Parathyroid adenoma (tissue), 2 donors: ENCODE results near the gene AP2A1.

Source experiments
- H2AFZ ChIP-seq: fragments of 300-600 bp; sonication (generic); one replicate; pipeline ENCODE4 v1.7.0; 2017; ENCODE audit warnings: antibody characterized with exemption, mild to moderate bottlenecking
- H3K27ac ChIP-seq: fragments of 300-600 bp; sonication (generic); one replicate; pipeline ENCODE4 v1.7.0; 2017
- H3K27me3 ChIP-seq: fragments of 300-600 bp; sonication (generic); one replicate; pipeline ENCODE4 v1.7.0; 2017; ENCODE audit warnings: low read length; ENCODE audit not compliant: control insufficient read depth, insufficient read depth
- H3K36me3 ChIP-seq: fragments of 300-600 bp; sonication (generic); one replicate; pipeline ENCODE4 v1.7.0; 2017; ENCODE audit warnings: low read length; ENCODE audit not compliant: control insufficient read depth, insufficient read depth
- H3K4me1 ChIP-seq: fragments of 300-600 bp; sonication (generic); one replicate; pipeline ENCODE4 v1.7.0; 2017; ENCODE audit warnings: control low read depth
- H3K4me2 ChIP-seq: fragments of 300-600 bp; sonication (generic); one replicate; pipeline ENCODE4 v1.7.0; 2017; ENCODE audit warnings: low read length
- H3K4me3 ChIP-seq: fragments of 300-600 bp; sonication (generic); one replicate; pipeline ENCODE4 v1.7.0; 2017; ENCODE audit warnings: low read depth, low read length
- H3K79me2 ChIP-seq: fragments of 300-600 bp; sonication (generic); one replicate; pipeline ENCODE4 v1.7.0; 2017; ENCODE audit warnings: control low read depth
- H3K9ac ChIP-seq: fragments of 300-600 bp; sonication (generic); one replicate; pipeline ENCODE4 v1.7.0; 2017; ENCODE audit warnings: mild to moderate bottlenecking
- H3K9me3 ChIP-seq: fragments of 300-600 bp; sonication (generic); one replicate; pipeline ENCODE4 v1.7.0; 2017; ENCODE audit warnings: low read length; ENCODE audit not compliant: control insufficient read depth
- CTCF ChIP-seq: fragments of 300-600 bp; sonication (generic); IDR thresholded peaks from one replicate; pipeline ENCODE4 v1.7.0; 2017; ENCODE audit warnings: antibody characterized with exemption, mild to moderate bottlenecking
- donor health status: primary hyperparathyroidism.

The AP2A1 gene

GRCh38 chr19:49855277-49855675 lies 88.5 kb downstream of the AP2A1 start:
- peaks cover 10% of the 10 kb centered on the region for H3K79me2 ChIP-seq
- no peak overlapping the region for H3K4me2 ChIP-seq
- H3K9ac ChIP-seq: no peak overlapping the region
- no peaks in the 10 kb centered on the region for H3K9me3 ChIP-seq
- no peak for TF ChIP-seq CTCF
- H3K36me3 ChIP-seq: no peaks in the 10 kb centered on the region
- H3K27ac ChIP-seq: no peak overlapping the region
- H3K4me1 ChIP-seq: peaks cover 4% of the 10 kb centered on the region
- H3K27me3 ChIP-seq: no peaks in the 10 kb centered on the region
- no peak overlapping the region for H3K4me3 ChIP-seq
- no peak overlapping the region for H2AFZ ChIP-seq

GRCh38 chr19:49855676-49856573 lies 89.1 kb downstream of the AP2A1 start:
- Histone ChIP-seq H3K4me3 (no peak overlapping the region), H3K27ac (no peak overlapping the region), H3K27me3 (no peaks in the 10 kb centered on the region), H3K4me1 (peaks cover 4% of the 10 kb centered on the region), H3K9ac (no peak overlapping the region), H3K79me2 (peaks cover 10% of the 10 kb centered on the region), H3K9me3 (no peaks in the 10 kb centered on the region), H3K4me2 (no peak overlapping the region), H3K36me3 (no peaks in the 10 kb centered on the region), H2AFZ (no peak overlapping the region)
- no peak for TF ChIP-seq CTCF

- peaks cover 4% of the 10 kb centered on the region for H3K4me1 ChIP-seq
- H3K9me3 ChIP-seq: no peaks in the 10 kb centered on the region
- no peak overlapping the region for H2AFZ ChIP-seq
- no peak overlapping the region for H3K27ac ChIP-seq
- no peak overlapping the region for H3K4me2 ChIP-seq
- no peaks in the 10 kb centered on the region for H3K36me3 ChIP-seq
- peaks cover 10% of the 10 kb centered on the region for H3K79me2 ChIP-seq
- TF ChIP-seq CTCF: no peak
- no peak overlapping the region for H3K9ac ChIP-seq
- H3K4me3 ChIP-seq: no peak overlapping the region
- no peaks in the 10 kb centered on the region for H3K27me3 ChIP-seq
Measured at GRCh38 chr19:49856574-49857021, 89.8 kb downstream of the AP2A1 start.
